ENCODE results near the gene RAB36. TPM values are rescaled to one million over a fixed set of nuclear protein-coding genes. Genes with fewer than 3 reads are reported as not detected.

The RAB36 gene
- total RNA-seq, 1 donor from 2014 or later: 3.5 TPM

DNA sequence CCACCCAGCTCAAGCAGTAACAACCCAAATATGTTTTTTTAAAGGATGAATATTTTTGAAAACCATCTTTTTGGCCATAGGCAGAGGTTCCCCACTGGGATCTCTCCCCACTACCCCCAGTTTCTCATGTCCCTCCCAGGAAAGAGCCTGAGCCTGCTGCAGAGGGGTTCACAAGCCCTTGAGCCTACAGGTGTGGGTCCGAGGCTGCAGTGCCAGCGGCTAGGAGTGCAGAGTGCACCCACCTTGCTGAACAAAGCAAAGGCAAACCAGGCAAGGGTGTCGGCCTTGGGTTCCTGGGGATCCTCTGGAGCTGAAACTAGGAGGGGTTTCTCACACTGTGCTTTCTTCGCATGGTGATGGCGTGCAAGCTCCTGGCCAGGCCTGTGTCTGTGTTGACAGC, 40.0 kb upstream of the RAB36 start:
- H3K4me3 ChIP-seq (ENCODE audit: low read depth, low read length): no peak overlapping the region
- TF ChIP-seq CTCF (conservative IDR thresholded peaks at IDR 0.05; ENCODE audit: low read depth, low read length): no peak
- no peak for DNase-seq (ENCODE audit: low read depth)

DNA sequence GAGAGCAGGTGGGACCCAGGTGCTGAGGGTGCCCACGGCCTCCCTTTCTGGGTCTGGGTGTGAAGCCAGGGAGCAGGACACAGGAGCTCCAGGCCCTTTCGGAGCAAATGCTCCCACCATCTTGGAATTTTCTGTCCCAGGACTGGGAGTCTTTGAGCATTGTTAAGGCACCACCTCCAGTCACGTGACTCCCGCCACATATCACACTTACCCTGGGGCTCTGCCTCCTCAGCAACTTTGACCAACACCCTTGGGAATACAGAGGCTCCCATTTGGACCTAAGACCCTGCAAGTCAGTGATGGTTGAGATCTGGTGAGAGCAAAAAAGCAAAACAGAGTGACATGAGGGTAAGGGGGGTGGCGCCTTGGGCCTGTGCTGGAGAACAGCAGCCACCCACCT, 39.4 kb upstream of the RAB36 start:
- no peak for TF ChIP-seq CTCF (conservative IDR thresholded peaks at IDR 0.05; ENCODE audit: low read depth, low read length)
- no peak overlapping the region for H3K4me3 ChIP-seq (ENCODE audit: low read depth, low read length)
- DNase-seq (ENCODE audit: low read depth): no peak

GRCh38 chr22:23106344-23106743, 38.9 kb upstream of the RAB36 start:
- no peak for DNase-seq (ENCODE audit: low read depth)
- H3K4me3 ChIP-seq (ENCODE audit: low read depth, low read length): no peak overlapping the region
- no peak for TF ChIP-seq CTCF (conservative IDR thresholded peaks at IDR 0.05; ENCODE audit: low read depth, low read length)

- TF ChIP-seq CTCF (conservative IDR thresholded peaks at IDR 0.05; ENCODE audit: low read depth, low read length): no peak
- DNase-seq (ENCODE audit: low read depth): no peak
- no peak overlapping the region for H3K4me3 ChIP-seq (ENCODE audit: low read depth, low read length)
Observed at GRCh38 chr22:23106906-23107367, 38.3 kb upstream of the RAB36 start.

- DNase-seq (ENCODE audit: low read depth): no peak
- H3K4me3 ChIP-seq (ENCODE audit: low read depth, low read length): no peak overlapping the region
- no peak for TF ChIP-seq CTCF (conservative IDR thresholded peaks at IDR 0.05; ENCODE audit: low read depth, low read length)
Observed at GRCh38 chr22:23107487-23108248, 37.6 kb upstream of the RAB36 start.

- no peak for DNase-seq (ENCODE audit: low read depth)
- TF ChIP-seq CTCF (conservative IDR thresholded peaks at IDR 0.05; ENCODE audit: low read depth, low read length): no peak
- no peak overlapping the region for H3K4me3 ChIP-seq (ENCODE audit: low read depth, low read length)
Observed at GRCh38 chr22:23108249-23109078, 36.8 kb upstream of the RAB36 start.

All from epithelial cell of proximal tubule (primary cell).